Smooth muscle cell (in vitro differentiated cells): ENCODE data around the gene MAPK9. TPM values are rescaled to one million over a fixed set of nuclear protein-coding genes. Genes with fewer than 3 reads are reported as not detected.

Source experiments
- DNase-seq: peaks from one replicate; lab custom pipeline; 2025; ENCODE audit not compliant: unreplicated experiment; lab: John Stamatoyannopoulos, UW
- H2AFZ ChIP-seq: fragments of 200-600 bp; sonication (generic); 2 replicates; pipeline ENCODE4 v1.6.0; 2016; ENCODE audit warnings: antibody characterized with exemption, low read depth, mild to moderate bottlenecking
- H3F3A ChIP-seq: fragments of 200-600 bp; sonication (generic); 2 replicates; pipeline ENCODE4 v1.6.0; 2017; ENCODE audit warnings: antibody characterized with exemption, low read depth
- H3K27ac ChIP-seq: fragments of 200-600 bp; sonication (generic); 2 replicates; pipeline ENCODE4 v1.5.1; 2016; ENCODE audit warnings: low read depth, mild to moderate bottlenecking
- H3K27me3 ChIP-seq: fragments of 200-600 bp; sonication (generic); 2 replicates; pipeline ENCODE4 v1.6.1; 2016; ENCODE audit warnings: low read depth, mild to moderate bottlenecking
- H3K36me3 ChIP-seq: fragments of 200-600 bp; sonication (generic); 2 replicates; pipeline ENCODE4 v1.5.1; 2016; ENCODE audit warnings: low read depth
- H3K4me1 ChIP-seq: fragments of 200-600 bp; sonication (generic); 2 replicates; pipeline ENCODE4 v1.5.1; 2016; ENCODE audit warnings: low read depth
- H3K4me2 ChIP-seq: fragments of 200-600 bp; sonication (generic); 2 replicates; pipeline ENCODE4 v1.6.0; 2016; ENCODE audit warnings: mild to moderate bottlenecking
- H3K4me3 ChIP-seq: fragments of 200-600 bp; sonication (generic); 2 replicates; pipeline ENCODE4 v1.5.1; 2016; ENCODE audit warnings: mild to moderate bottlenecking
- H3K79me2 ChIP-seq: fragments of 200-600 bp; sonication (generic); 2 replicates; pipeline ENCODE4 v1.6.0; 2016; ENCODE audit warnings: low read depth, mild to moderate bottlenecking
- H3K9ac ChIP-seq: fragments of 200-600 bp; sonication (generic); 2 replicates; pipeline ENCODE4 v1.6.0; 2016; ENCODE audit warnings: low read depth
- H3K9me3 ChIP-seq: fragments of 200-600 bp; sonication (generic); replicated peaks from 2 replicates; pipeline ENCODE4 v1.5.1; 2016; ENCODE audit warnings: low read depth
- H4K20me1 ChIP-seq: fragments of 200-600 bp; sonication (generic); 2 replicates; pipeline ENCODE4 v1.6.0; 2016; ENCODE audit warnings: low read depth
- WGBS: methylation state at CpG from one replicate; pipeline ENCODE4 v1.1.7; 2016; ENCODE audit warnings: low lambda C conversion rate; 5-methylcytosine and 5-hydroxymethylcytosine counted together
- polyA plus RNA-seq: library from polyadenylated mRNA; unstranded; fragments of >200 nt; fragmentation: Nextera tagmentation; extraction: Ambion mirVana; gene quantifications from 2 replicates; pipeline ENCODE4 v1.2.1, GENCODE V29; 2016
- total RNA-seq: library from RNA; depleted of rRNA; stranded (reverse); fragments of >200 nt; gene quantifications from 2 replicates; pipeline ENCODE4 v1.2.3, GENCODE V29; 2014
- TF ChIP-seq, protein P1 (sequence below): fragments of 200-600 bp; sonication (generic); IDR thresholded peaks from 2 replicates; pipeline ENCODE4 v1.5.1; 2017; ENCODE audit warnings: borderline replicate concordance, mild to moderate bottlenecking, antibody characterized with exemption; ENCODE audit not compliant: insufficient read depth, poor library complexity, severe bottlenecking

Gene MAPK9
- total and polyA plus RNA-seq, 2 experiments from 2014 or later, result 34.8 to 40.9 TPM

DNA sequence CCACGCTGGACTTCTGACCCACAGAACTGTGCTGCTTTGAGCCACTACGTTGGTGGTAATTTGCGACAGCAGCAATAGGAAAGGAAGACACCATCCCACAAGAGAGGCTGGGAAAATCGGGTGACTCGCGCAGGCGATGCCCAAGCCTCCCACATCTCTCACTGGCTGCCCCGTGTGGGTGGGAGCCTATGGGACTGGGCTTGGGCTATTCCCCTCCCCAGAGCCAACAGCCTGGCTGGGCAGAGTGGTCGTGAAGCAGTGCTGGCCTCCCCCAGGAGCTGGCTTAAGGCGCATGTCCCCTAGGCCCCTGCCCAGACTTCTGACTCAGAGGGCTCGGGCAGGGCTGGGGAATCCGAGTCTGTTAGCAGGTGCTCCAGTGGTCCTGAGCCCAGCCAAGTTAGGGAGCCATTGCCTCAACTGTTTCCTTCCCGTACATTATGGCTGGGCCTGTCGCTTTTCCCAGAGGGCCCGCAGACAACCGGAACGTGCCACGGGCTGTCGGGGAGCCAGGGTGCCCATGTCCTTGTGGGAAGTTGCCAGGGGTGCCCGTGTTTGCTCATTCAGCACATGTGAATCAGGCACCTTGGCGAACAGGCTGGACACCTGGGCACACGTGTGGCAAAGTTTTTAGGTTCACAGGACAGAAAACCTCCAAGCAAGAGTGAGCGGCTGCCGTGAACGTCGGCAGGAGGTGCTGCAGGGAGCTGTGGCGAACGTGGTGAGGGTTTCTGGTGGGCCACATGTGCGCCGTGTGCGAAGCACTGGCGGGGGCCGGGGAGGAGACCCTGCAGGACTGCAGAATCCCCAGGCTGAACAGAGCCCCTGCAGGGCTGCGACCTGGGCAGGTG is 75.9 kb downstream of the MAPK9 start:
- whole genome bisulfite sequencing, result 91% methylated on average over 34 of the region's 34 CpGs
- Histone ChIP-seq H3K4me3 (no peak overlapping the region), H3K27me3 (no peaks in the 10 kb centered on the region), H4K20me1 (no peaks in the 10 kb centered on the region), H3K36me3 (no peaks in the 10 kb centered on the region), H3K4me2 (no peak overlapping the region), H2AFZ (no peak overlapping the region), H3K9ac (no peak overlapping the region), H3F3A (no peaks in the 10 kb centered on the region), H3K4me1 (no peaks in the 10 kb centered on the region), H3K79me2 (no peaks in the 10 kb centered on the region), H3K27ac (no peak overlapping the region), H3K9me3 (peaks cover 4% of the 10 kb centered on the region)
- DNase-seq, result no peak
- TF ChIP-seq, protein P1, sequence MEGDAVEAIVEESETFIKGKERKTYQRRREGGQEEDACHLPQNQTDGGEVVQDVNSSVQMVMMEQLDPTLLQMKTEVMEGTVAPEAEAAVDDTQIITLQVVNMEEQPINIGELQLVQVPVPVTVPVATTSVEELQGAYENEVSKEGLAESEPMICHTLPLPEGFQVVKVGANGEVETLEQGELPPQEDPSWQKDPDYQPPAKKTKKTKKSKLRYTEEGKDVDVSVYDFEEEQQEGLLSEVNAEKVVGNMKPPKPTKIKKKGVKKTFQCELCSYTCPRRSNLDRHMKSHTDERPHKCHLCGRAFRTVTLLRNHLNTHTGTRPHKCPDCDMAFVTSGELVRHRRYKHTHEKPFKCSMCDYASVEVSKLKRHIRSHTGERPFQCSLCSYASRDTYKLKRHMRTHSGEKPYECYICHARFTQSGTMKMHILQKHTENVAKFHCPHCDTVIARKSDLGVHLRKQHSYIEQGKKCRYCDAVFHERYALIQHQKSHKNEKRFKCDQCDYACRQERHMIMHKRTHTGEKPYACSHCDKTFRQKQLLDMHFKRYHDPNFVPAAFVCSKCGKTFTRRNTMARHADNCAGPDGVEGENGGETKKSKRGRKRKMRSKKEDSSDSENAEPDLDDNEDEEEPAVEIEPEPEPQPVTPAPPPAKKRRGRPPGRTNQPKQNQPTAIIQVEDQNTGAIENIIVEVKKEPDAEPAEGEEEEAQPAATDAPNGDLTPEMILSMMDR, result no peak

DNA sequence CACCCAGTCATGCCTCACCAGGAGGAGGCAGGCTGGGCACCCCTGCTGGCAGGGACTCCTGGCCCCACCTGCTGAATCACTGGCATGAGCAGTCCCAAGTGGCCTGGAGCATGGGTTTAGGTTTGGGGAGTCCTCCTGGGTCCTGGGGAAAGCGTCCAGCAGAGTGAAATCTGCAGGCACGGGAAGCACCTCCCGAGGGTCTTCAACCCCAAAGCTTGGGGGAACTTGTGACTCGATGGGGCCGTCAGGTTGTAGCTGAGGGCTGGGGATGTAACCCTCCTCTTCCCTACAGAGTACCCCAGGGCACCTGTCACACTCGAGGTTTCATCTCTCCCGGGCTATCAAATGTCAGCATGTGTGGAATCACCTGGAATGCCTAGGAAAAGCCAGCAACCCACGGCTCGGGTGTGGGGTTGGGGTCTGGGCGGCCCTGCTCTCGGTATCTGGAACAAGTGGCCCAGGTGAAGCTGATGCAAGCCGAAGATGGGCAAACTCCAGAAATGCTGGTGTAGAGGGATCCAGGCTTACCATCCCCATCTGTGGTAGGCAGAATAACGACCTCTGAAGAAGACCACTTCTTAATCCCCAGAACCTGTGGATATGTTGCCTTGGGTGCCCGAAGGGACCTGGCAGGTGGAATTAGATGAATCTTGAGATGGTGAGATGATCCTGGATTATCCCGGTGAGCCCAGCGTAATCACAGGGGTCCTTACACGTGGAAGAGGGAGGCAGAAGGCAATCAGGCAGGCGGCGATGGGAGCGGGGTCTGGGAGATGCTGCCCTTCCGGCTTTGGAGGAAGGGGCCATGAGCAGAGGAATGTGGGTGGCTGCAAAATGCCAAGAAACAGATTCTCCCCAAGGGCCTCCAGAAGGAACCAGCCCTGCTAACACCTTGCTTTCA is 76.8 kb downstream of the MAPK9 start:
- no peaks in the 10 kb centered on the region for H4K20me1 ChIP-seq
- no peak overlapping the region for H3K4me3 ChIP-seq
- no peaks in the 10 kb centered on the region for H3K79me2 ChIP-seq
- H3K36me3 ChIP-seq, result no peaks in the 10 kb centered on the region
- TF ChIP-seq, protein P1, result no peak
- no peak overlapping the region for H2AFZ ChIP-seq
- DNase-seq, result no peak
- H3K9me3 ChIP-seq, result peaks cover 4% of the 10 kb centered on the region
- H3F3A ChIP-seq, result no peaks in the 10 kb centered on the region
- no peaks in the 10 kb centered on the region for H3K4me1 ChIP-seq
- 90% methylated on average over 21 of the region's 21 CpGs for WGBS
- H3K4me2 ChIP-seq, result no peak overlapping the region
- no peaks in the 10 kb centered on the region for H3K27me3 ChIP-seq
- no peak overlapping the region for H3K9ac ChIP-seq
- no peak overlapping the region for H3K27ac ChIP-seq

DNA sequence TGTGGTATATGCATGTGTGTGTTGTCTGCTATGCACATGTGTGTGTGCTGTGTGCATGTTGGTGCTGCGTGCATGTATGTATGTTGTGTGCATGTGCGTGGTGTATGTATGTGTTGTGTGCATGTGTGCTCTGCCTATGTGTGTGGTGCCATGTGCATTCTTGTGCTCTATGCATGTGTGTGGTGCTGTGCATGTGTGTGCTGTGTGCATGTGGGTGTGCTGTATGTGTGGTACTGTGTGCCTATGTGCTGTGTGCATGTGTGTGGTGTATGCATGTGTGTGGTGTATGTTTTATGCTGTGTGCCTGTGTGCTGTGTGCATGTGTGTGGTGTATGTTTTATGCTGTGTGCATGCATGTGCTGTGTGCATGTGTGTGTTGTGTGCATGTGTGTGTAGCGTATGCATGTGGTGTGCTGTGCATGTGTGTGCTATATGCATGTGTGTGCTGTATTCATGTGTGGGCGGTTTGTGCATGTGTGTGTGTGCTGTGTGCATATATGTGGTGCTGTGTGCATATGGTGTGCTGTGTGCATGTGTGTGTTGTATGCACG is 78.2 kb downstream of the MAPK9 start:
- Histone ChIP-seq H3K27me3 (no peaks in the 10 kb centered on the region), H2AFZ (no peak overlapping the region), H3K9me3 (no peaks in the 10 kb centered on the region), H3K4me1 (no peaks in the 10 kb centered on the region), H3K9ac (no peak overlapping the region), H4K20me1 (no peaks in the 10 kb centered on the region), H3F3A (no peaks in the 10 kb centered on the region), H3K4me3 (no peak overlapping the region), H3K4me2 (no peak overlapping the region), H3K79me2 (no peaks in the 10 kb centered on the region), H3K36me3 (no peaks in the 10 kb centered on the region), H3K27ac (no peak overlapping the region)
- 90% methylated on average over 5 of the region's 5 CpGs for WGBS
- no peak for DNase-seq
- TF ChIP-seq, protein P1, result no peak
